Lung microvascular endothelial cell (primary cell): Measurements from ENCODE around the gene GTF2F2. TPM values are rescaled to one million over a fixed set of nuclear protein-coding genes. Genes with fewer than 3 reads are reported as not detected.

Experiments used
- DNase-seq, 2 donors: peaks; one replicate each; pipeline versions ENCODE4 v3.0.0 to v3.0.0-alpha.2; 2010; ENCODE audit warnings: low read depth in 2 of 2
- total RNA-seq: library from RNA; depleted of rRNA; stranded (reverse); fragments of >200 nt; gene quantifications from 2 replicates; pipeline ENCODE4 v1.2.1, GENCODE V29; 2014

The GTF2F2 gene
- total RNA-seq, 1 donor from 2014 or later = 14.5 TPM

DNA sequence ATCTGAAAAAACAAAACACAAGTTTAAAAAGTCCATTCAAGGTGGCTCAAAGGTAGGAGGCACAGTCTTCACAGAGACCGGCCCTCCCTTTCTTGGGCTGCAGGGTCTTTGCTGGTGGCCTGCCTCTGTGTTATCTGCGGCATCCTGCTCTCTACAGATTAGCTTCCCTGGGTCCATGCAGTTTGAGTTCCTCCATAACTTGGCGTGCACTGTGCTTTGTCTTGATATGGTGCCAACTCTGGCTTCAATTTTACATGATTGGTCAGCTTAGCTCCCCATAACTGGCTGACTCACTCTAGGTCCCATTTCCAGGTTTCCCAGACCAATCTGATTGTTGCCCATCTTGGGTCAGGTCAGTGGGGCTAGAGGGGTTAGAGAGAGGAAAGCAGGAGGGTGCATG is 178.9 kb downstream of the GTF2F2 start:
- peak; percentile 32 to 76 for DNase-seq

DNA sequence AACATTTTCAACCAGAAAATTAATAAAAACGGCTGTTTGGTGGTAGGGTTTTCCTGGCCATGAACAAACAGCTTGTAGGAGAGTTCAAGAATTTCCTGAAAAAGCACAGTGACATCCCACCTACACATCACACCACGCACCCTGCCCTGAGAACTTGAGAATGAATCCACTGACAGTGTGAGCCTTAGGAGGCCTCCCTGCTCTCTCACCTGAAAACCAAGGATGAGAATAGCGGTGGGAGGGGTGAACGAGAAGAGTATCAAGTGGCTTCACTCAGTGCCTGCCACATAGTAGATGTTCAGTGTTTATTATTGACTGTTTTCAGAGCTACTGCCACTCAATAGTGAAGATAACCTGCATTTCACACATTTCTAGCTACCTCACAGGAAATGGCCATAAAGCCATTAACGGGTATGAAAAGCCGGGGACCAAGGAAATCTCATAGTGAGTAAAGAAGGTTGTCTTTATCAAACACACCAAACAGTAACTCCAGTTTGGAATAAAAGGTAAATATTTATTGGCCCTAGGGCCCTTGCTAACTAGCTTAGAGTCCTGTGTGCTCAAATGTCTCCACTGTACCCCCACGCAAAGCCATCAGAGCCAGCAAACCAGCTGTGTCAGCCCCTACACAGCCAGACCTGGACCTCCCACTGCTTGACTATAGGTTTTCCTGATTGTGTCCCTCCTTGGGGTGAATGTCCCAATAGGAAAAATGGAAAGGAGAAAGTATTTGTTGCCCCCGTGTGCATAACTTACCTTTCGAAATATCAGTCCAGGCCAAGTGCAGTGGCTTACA is 180.1 kb downstream of the GTF2F2 start:
- DNase-seq = no peak

DNA sequence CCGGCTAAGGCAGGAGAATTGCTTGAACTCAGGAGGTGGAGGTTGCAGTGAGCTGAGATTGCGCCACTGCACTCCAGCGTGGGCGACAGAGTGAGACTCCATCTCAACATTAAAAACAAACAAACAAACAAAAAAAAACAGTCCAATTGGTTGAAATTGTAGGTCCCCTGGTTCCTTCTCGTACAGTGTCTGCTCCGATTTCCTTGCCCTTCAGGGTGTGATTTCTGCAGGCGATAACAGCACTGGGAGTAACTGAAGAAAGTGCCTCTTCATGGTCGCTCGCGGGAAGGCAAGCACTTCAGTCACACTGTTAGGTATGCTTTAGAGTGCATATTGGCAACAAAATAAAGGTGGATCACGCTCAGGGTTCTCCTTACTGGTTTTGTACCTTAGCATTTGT is 181.0 kb downstream of the GTF2F2 start:
- DNase-seq = no peak

DNA sequence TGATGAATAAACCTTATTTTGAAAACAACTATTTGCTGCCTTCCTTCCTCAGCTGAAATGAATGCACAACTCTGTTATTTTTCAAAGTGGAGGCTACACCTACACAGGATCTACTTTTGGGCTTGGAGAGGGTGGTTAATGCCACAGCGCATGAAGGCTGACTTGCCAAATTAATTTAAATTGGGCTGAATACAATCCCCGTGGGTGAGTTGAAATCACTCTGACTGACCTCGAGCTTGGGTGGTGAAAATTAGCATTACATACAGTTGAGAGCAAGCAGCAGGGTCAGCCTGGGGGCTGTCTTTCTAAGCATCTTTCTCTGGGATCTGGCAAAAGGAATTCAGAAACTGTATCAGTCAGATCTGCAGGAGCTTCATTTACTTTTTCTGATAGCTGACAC is 182.2 kb downstream of the GTF2F2 start:
- no peak for DNase-seq

DNA sequence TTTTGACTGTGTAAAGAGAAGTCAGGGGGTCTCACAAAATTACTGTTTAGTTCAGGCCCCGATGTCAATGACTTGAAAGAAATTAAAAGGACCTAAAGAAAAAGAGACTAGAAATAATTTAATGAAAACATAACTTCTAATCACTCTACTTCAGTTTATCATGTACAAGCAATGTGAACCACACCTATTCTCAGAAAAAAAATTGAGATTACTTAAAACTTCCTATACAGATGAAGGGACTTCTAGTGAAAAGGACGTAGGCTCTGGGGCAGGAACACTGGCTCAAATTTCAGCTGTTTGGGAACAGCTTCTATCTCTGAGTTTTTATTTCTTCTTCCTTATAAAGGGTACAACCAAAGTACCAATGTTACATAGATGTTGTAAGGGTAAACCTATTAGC is 182.7 kb downstream of the GTF2F2 start:
- DNase-seq = no peak

DNA sequence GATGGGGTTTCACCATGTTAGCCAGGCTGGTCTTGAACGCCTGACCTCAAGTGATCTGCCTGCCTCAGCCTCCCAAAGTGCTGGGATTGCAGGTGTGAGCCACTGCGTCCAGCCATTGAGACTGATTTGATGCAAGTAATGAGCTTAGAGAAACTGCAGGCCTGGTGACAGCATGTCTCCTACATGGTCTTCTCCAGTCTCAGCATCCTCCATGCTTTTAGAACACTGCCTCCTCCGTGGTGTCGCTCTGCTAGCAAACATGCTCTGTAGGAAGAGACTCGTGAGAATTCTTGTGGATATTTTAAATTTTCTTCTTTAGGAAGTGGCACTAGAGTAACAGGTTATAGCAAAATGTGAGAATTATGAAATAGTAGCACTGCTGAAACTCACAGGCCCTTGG is 183.6 kb downstream of the GTF2F2 start:
- no peak for DNase-seq

DNA sequence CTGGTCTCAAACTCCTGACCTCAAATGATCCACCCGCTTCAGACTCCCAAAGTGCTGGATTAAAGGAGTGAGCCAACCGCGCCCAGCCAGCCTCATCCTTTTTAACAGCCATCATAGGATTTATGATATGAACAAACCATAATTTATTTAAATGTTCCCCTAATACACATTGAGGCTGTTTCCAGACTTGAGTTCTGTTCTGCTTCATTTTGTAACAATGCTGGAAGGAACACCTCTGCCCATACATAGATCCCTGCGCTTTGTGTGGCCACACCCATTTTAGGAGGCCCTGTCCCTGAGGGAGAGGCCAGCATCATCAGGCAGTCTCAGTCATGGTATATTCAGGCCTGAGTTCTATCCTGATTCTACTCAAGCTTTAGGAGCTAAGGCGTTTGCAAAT is 184.8 kb downstream of the GTF2F2 start:
- DNase-seq = no peak

DNA sequence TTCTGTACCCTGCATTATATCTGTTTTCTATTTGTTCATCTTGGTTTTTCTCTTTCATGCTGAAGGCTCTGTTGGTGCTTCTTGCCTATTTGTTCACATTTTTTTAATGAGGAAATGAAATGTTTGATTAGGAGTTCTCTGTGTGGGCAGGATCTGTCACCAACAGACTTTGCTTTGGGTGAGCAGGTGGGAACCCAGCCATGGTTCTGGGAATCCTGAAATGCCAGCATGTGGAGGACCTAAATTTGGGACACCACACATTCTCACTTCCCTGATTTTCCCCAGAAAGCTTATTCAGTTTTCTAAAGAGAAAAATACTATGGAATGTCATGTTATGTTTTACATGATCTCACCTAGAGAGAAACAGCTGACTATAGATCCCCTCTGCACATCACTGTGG is 186.7 kb downstream of the GTF2F2 start:
- DNase-seq = no peak

DNA sequence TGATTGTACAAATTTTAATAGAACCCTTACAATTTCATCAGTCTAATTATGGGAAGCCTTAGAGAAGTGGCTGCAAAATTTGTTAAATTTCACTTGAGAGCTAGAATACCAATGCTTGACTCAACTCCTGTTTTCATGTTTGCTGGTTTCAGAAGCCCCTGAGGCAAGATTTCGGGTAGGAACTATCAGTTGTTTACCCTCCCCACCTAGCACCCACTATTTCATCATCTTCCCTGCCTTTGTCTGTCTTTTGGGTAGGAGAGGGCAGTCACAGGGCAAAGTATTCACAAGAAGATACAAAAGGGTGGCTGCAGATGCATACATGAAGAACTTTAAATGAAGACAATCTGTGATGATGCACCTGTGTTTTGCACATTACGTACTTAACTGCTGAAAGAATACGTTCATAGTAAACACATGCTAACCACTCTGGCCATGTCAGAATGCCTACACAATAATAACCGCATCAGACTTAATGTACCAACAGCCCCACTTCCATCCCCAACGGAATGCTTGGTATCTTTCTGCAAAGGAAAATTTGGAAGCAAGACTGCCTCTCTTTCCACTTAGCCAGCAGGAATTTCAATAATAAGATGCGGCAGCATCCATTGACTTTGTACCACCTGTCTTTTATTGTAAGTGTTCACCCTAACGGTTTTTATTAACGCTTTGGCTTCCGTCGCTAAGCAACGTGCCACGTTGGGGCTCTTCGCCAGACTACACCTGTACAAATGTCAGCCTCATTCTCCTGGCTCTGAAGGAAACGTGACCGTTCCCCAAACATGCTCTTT is 190.2 kb downstream of the GTF2F2 start:
- no peak for DNase-seq

DNA sequence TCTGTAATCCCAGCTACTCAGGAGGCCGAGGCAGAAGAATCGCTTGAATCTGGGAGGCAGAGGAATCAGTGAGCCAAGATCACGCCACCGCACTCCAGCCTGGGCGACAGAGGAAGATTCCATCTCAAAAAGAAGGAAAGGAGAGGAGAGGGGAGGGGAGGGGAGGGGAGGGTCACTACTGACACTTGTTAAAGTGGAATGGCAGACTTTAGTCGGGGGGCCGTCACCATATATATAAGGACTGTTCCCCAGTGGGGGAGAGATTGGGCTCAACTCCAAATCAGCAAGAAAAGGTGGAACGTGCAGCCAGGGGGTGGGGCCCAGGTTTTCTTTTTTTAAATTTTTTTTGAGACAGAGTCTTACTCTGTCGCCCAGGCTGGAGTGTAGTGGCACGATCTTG is 194.5 kb downstream of the GTF2F2 start:
- DNase-seq = no peak

DNA sequence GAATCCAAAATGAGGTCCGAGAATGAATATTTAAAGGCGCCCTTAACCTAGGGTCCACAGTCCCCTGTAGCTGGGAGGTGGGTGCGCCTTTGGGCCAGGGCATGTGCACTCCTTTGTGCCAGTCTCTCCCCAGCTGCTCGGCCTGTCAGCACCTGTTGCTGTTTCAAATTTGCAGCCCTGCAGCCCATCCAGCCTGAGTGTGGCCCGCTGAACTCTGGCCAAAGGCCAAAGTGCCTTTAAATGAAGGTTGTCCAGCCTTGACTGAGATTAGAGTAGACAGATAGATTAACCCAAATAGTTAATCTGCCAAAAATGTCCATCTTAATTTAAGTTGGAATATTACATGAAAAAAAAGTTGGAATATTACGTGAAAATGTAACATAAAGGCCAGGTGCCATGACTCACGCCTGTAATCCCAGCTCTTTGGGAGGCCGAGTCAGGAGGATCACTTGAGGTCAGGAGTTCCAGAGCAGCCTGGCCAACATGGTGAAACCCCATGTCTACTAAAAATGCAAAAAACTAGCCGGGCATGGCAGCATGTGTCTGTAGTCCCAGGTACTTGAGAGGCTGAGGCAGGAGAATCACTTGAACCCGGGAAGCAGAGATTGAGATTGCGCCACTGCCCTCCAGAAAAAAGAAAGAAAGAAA is 195.3 kb downstream of the GTF2F2 start:
- no peak for DNase-seq

DNA sequence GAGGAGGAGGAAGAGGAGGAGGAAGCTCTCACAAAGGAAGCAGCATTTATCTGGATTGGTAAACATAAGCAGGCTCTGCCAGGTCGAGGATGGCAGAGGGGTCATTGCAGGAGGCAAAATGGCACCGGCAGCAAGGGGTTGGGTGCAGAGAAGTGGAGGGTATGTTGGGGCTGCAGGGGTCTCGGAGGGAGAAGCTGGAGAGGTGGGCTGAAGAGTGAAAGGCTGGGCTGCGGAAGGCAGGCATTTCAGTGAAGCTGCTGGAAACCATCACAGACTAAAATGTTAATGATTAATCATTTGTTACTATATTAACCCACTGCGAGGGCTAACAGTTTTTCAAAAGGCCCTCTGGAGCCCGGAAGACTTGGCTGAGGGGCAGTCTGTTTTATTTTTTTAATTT is 196.0 kb downstream of the GTF2F2 start:
- DNase-seq = no peak

DNA sequence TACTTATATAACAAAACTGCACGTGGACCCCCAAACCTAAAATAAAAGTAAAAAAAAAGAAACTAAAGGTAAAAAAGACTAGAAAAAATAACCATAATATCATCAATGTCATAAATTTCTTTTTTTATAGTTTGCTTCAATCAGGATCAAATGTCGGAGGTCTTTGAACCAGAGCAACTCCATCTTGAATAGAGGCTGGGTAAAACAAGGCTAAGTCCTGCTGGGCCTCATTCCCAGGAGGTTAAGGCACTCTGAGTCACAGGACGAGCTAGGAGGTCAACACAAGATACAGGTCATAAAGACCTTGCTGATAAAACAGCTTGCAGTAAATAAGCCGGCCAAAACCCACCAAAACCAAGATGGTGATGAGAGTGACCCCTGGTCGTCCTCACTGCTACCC is 196.7 kb downstream of the GTF2F2 start:
- DNase-seq = no peak

DNA sequence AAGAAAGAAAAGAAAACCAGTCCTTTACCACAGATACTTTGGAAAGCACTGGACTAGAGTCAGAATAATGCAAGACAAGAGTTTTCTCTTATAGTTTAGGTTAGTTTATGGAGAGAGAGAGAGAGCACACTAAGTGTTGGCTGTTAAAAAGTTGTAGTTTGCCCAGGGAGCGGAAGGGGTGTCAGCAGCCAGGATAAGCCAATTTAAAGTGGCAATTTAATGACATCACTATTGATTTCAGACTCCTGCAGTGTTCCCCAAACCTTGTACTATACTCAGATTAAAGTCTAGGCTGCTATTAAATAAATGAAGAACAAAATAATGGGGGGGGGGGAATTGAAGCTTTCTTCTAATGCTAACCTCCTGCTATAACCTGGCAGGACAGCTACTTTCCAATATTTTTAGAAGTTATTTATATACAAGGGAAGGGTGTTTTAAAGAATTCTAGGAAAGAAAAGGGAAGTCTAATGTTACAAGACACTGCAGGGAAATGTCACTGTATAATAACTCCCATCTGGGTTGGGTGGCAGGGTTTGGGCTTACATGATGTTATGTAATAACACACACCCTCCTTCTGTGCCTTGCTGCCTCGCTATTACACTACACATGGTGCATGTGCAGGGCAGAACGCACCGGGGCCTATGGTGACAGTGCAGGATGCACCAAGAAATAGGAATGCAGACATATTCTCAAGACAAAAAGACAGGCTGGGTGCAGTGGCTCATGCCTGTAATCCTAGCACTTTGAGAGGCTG is 200.7 kb downstream of the GTF2F2 start:
- no peak for DNase-seq

DNA sequence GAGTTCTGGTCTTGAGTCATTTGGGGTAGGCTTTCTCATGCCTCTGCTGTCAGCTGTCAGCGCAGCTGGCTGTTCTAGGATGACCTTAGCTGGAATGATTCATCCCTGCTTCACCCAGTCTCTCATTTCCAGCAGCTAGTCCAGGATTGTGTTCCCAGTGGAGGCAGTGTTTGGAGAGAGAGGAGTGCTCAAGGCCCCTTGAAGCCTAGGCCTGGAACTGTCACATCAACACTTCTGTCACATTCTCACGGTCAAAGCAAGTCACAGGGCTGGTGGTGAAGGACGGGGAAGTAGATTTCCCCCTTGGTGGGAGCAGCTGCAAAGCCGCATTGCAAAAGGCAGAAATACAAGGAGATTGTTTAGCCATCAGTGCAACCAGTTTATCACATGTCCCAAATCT is 205.5 kb downstream of the GTF2F2 start:
- DNase-seq = peak; percentile 67 to 92

DNA sequence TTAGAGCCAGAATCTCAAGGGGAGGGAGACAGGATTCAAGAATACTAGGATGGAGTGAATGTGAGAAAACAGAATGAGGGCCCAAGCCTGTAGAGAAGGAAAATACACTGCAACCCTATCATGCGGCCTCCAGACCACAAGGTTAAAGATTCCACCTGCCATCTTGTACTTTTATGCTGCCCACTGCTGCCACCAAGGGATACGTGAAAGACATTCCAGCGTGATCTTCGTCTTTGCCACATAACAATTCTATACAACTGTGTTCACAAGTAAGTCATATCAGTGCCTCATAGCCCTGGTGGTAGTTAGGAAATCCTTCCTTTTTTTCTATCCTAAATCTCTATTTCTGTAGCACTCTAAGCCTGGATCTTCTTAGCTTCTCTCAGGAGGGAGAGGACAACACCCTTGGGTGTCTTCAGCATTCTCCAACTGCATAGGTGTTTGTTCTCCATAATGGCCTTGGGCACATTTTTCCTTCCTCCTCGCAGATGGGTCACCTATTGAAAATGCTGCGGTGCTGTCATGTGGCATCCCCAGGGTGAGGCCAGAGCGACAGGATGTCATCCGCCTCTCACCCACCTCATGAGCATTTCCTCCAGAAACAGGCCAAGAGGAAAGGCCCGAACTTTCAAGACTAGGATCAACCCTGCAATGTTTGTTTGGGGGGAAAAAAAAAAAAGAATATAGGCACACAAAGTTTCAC is 207.1 kb downstream of the GTF2F2 start:
- no peak for DNase-seq

DNA sequence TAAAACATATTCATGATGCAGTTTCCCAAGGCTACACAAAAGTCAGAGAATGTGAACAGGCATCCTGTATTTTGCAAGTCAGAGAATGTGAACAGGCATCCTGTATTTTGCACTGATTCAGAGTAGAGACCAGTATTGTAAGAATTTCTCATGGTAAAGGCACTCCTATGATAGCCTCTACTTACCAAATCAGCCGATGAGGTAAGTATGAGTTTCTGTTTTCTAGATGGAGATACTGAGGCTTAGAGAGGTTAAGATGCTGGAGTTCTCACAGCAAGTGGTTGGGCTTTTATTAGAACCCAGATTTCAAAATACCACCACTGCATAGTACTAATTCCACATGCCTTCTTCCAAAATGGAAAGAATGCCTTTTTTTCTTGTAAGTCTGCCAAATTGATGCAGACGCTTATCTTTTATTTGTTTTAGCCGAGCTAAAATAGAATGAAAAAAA is 208.4 kb downstream of the GTF2F2 start:
- peak in 1 of 2 donors; percentile 53 for DNase-seq

DNA sequence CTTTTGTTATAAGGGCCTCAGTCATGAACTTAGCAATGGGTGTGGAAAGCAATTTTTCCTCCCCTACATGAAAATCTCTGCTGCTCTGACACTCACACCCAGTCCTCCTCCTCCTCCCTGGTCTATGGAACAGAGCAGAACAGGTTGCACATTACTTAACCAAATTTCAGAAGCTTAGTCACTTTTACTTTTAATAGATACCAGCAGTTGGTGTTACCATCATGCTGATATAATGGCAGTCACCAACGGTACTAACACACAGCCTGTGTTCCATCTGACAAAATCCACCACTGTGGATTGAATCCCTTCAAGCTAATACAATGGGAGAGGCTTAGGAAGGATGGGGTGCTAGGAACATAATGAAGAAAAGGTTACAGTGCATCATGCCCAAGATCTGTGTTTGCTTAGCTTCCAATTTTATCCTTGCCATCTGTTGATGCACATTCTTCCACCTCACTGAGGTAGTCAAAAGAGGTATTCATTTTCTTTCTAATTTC is 210.9 kb downstream of the GTF2F2 start:
- DNase-seq = no peak

DNA sequence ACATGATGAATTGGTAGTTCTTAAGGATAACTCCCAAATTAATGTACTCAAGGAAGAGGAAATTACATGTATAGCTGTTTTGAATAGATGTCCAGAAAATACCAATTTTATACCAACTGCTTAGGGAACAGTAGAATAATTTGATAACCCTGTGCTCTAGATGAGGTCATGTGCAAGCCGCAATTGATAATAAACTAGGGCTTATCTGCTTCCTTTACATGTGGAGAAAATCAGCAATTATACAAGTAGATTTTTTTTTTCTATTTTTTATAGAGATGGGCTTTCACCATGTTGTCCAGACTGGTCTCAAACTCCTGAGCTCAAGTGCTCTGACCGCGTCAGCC is 211.4 kb downstream of the GTF2F2 start:
- DNase-seq = no peak

DNA sequence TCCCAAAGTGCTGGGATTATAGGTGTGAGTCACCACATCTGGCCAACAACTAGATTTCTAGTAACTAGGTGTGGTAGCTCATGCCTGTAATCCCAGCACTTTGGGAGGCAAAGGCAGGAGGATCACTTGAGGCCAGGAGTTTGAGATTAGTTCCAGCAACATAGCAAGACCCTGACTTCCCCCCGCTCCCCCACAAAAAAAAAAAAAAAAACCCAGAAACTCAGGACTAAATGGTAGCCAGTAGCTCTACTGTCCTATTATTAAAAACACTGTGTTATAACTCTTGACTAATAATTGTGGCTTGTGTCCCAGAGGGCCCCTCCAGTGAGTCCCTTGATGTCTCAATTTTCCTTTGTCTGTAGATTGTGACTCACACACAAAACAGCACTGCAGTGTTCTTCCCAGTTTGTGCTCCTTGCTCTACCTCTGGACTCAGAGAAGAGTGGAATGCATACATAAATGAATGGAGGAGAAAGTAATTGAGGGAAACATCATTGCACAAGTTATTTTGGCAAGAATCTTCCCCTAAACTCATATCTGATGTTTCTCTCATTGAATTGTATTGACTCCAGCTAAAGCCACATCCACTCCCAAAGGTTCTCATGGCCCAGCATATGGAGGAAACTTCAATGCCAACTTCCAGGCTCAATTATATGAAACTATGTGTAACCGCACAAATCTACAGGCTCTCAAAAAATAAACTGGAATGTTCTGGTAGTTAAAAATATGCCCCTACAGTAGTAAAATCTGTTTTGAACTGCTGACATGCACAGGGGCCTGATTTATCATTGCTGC is 211.9 kb downstream of the GTF2F2 start:
- DNase-seq = peak; percentile 53 to 65
